Hematopoietic multipotent progenitor cell treated with erythropoietin and hydrocortisone succinate and interleukin-3 and kit ligand, for 6 days (in vitro differentiated cells): ENCODE data around the gene ATP8B1.
"Not testable (repeated sequence)": the region's sequence is repeated elsewhere in the genome, so short reads cannot be mapped to it uniquely, and the experiment has no call there.

Experiments
- DNase-seq: peaks from one replicate; pipeline ENCODE4 v3.0.0-alpha.2; 2015

The ATP8B1 gene

GRCh38 chr18:57759650-57760049, 43.5 kb downstream of the ATP8B1 start:
- DNase-seq, result no peak

- DNase-seq, result no peak
Observed at GRCh38 chr18:57755473-57756067, 47.5 kb downstream of the ATP8B1 start.

- DNase-seq, result no peak
Observed at GRCh38 chr18:57754577-57755338, 48.4 kb downstream of the ATP8B1 start.

- no peak for DNase-seq
Observed at GRCh38 chr18:57753063-57753462, 50.1 kb downstream of the ATP8B1 start.

- no peak for DNase-seq
Observed at GRCh38 chr18:57749604-57749970, 53.5 kb downstream of the ATP8B1 start.

GRCh38 chr18:57748770-57749603, 54.1 kb downstream of the ATP8B1 start:
- DNase-seq, result no peak

- DNase-seq, result no peak
Observed at GRCh38 chr18:57747809-57748680, 55.1 kb downstream of the ATP8B1 start.

- DNase-seq, result no peak
Observed at GRCh38 chr18:57744211-57744694, 58.9 kb downstream of the ATP8B1 start.

GRCh38 chr18:57743008-57743407, 60.1 kb downstream of the ATP8B1 start:
- no peak for DNase-seq

GRCh38 chr18:57741273-57741672, 61.8 kb downstream of the ATP8B1 start:
- no peak for DNase-seq

GRCh38 chr18:57738078-57738477, 65.0 kb downstream of the ATP8B1 start:
- DNase-seq, result no peak

GRCh38 chr18:57737400-57738060, 65.6 kb downstream of the ATP8B1 start:
- DNase-seq, result peak; percentile 12

GRCh38 chr18:57735042-57735441, 68.1 kb downstream of the ATP8B1 start:
- DNase-seq, result not testable (repeated sequence)

- DNase-seq, result no peak
Observed at GRCh38 chr18:57733861-57734260, 69.3 kb downstream of the ATP8B1 start.

- DNase-seq, result no peak
Observed at GRCh38 chr18:57730146-57730545, 73.0 kb downstream of the ATP8B1 start.

- peak; percentile 15 for DNase-seq
Observed at GRCh38 chr18:57728941-57729511, 74.1 kb downstream of the ATP8B1 start.

GRCh38 chr18:57727952-57728807, 74.9 kb downstream of the ATP8B1 start:
- DNase-seq, result no peak

- not testable (repeated sequence) for DNase-seq
Observed at GRCh38 chr18:57719211-57719935, 83.7 kb downstream of the ATP8B1 start.

GRCh38 chr18:57716549-57716948, 86.6 kb downstream of the ATP8B1 start:
- no peak for DNase-seq

GRCh38 chr18:57715671-57716070, 87.4 kb downstream of the ATP8B1 start:
- no peak for DNase-seq
